Tibial artery (tissue), 4 donors: ENCODE results near the gene FOSL1.

ENCODE experiments used
- DNase-seq, 2 donors: peaks; one replicate each; pipeline ENCODE4 v3.0.0-alpha.2; 2019
- H3K27ac ChIP-seq, 2 donors: fragments of 200-600 bp; sonication (generic) in 1 of 2; 1 replicate in 1 of 2; 2 replicates in 1 of 2; pipeline ENCODE4 v1.5.1; 2018 to 2019; ENCODE audit warnings: mild to moderate bottlenecking in 1 of 2
- H3K27me3 ChIP-seq, 2 donors: fragments of 200-600 bp; sonication (generic) in 1 of 2; one replicate each; pipeline versions ENCODE4 v1.5.1 to v1.6.0; 2016 to 2019
- H3K36me3 ChIP-seq, 3 donors: fragments of 200-600 bp; sonication (generic) in 2 of 3; one replicate each; pipeline ENCODE4 v1.5.1; 2016 to 2019; ENCODE audit warnings: mild to moderate bottlenecking in 2 of 3
- H3K4me1 ChIP-seq, 4 donors: fragments of 200-600 bp; sonication (generic) in 2 of 4; 1 replicate in 3 of 4; 2 replicates in 1 of 4; pipeline ENCODE4 v1.5.1; 2016 to 2019
- H3K4me3 ChIP-seq, 2 donors: fragments of 200-600 bp; sonication (generic) in 1 of 2; 1 replicate in 1 of 2; 2 replicates in 1 of 2; pipeline ENCODE4 v1.5.1; 2018 to 2019; ENCODE audit warnings: mild to moderate bottlenecking in 2 of 2
- H3K9me3 ChIP-seq, 3 donors: fragments of 200-600 bp; sonication (generic) in 1 of 3; one replicate each; pipeline ENCODE4 v1.5.1; 2016 to 2019
- intact Hi-C: fragments of 100-400 bp; cut with DNase I; formaldehyde crosslinking; loops from one replicate; pipeline ENCODE4 v1.15.0; 2023; ENCODE audit warnings: low total_unique reads
- TF ChIP-seq, protein P1 (sequence below), 2 experiments: fragments of 200-600 bp in 1 of 2; fragments of 450-650 bp in 1 of 2; IDR thresholded peaks; one replicate each; pipeline ENCODE4 v1.5.1; 2017 to 2019; ENCODE audit warnings: antibody characterized with exemption in 2 of 2, mild to moderate bottlenecking in 1 of 2, moderate library complexity in 1 of 2

Gene FOSL1

DNA sequence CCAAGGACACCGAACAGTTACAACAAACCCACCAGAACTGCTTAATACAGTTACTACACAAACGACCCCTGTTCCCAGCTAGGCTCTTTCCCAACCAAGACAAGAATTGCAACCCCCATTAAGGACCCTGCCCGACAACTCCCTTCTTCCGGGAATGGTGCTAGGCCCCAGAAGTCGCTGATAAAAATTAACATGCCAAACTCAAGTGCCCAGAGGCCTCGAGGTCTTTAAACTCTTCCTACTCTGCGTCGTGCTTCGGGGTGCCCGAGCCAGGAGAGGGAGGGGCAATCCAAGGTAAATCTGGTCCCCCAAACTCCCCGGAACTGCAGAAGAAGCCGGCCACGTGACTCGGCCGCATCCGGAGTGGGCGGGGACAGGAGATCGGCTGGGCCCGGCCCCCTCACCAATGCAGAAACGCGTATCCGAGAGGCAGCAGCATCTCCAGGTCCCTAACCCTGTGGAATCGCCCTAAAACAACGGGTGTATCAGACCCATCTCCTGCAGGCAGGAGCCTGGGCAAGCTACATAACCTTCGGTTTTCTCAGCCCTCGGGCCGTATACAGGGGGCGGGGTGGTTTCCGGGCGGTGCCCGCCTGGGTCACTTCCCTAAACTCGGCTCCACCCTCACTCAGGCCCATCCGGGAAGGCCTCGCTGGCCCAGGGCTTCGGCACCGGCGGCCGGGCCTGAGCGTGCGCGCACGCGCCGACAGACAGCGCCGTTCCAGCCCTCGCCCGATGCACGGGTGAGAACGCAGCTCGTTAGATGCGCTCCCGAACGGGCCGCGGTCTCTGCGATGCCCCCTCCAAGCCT is 43.3 kb downstream of the FOSL1 start:
- TF ChIP-seq, protein P1, sequence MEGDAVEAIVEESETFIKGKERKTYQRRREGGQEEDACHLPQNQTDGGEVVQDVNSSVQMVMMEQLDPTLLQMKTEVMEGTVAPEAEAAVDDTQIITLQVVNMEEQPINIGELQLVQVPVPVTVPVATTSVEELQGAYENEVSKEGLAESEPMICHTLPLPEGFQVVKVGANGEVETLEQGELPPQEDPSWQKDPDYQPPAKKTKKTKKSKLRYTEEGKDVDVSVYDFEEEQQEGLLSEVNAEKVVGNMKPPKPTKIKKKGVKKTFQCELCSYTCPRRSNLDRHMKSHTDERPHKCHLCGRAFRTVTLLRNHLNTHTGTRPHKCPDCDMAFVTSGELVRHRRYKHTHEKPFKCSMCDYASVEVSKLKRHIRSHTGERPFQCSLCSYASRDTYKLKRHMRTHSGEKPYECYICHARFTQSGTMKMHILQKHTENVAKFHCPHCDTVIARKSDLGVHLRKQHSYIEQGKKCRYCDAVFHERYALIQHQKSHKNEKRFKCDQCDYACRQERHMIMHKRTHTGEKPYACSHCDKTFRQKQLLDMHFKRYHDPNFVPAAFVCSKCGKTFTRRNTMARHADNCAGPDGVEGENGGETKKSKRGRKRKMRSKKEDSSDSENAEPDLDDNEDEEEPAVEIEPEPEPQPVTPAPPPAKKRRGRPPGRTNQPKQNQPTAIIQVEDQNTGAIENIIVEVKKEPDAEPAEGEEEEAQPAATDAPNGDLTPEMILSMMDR (IDR thresholded peaks at IDR 0.05), result no peak
- no peaks in the 10 kb centered on the region for H3K9me3 ChIP-seq
- peaks cover 0 to 39% (median 31%) of the 10 kb centered on the region in 4 donors for H3K4me1 ChIP-seq
- peak overlapping the region; percentile 97 to 98 for H3K27ac ChIP-seq
- peak overlapping the region; percentile 84 to 99 for H3K4me3 ChIP-seq
- H3K36me3 ChIP-seq, result peaks cover 40 to 46% (median 42%) of the 10 kb centered on the region in 3 donors
- intact Hi-C loops, result no loop called here
- H3K27me3 ChIP-seq, result no peaks in the 10 kb centered on the region
- DNase-seq, result peak; percentile 82 to 92

DNA sequence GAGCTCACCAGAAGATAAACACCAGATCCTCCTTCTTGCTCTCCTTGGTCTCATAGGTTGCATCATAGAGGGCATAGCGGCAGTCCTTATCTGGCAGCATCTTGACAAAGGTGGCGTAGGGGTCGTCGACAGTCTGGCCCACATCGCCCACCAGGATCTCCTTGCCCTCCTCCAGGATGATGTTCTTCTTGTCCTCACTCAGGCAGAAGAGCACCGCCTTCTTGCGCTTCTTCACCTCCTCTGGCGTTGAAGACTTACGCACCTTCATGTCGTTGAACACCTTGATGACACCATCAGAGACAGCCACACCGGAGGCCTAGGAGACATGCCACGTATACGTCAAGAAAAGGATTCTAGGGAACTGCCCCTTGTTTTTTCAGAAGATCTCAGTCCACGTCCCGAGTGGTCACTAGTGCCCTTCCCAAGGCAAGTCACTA is 44.2 kb downstream of the FOSL1 start:
- H3K4me3 ChIP-seq, result peak overlapping the region; percentile 84 to 99
- H3K4me1 ChIP-seq, result peaks cover 0 to 30% (median 22%) of the 10 kb centered on the region in 4 donors
- peaks cover 47 to 54% (median 52%) of the 10 kb centered on the region in 3 donors for H3K36me3 ChIP-seq
- DNase-seq, result peak in 1 of 2 donors; percentile 59
- no peaks in the 10 kb centered on the region for H3K27me3 ChIP-seq
- no peak overlapping the region for H3K27ac ChIP-seq
- peaks cover 0 to 4% (median 0%) of the 10 kb centered on the region in 3 donors for H3K9me3 ChIP-seq
- TF ChIP-seq, protein P1 (IDR thresholded peaks at IDR 0.05), result no peak
- intact Hi-C loops, result no loop called here

DNA sequence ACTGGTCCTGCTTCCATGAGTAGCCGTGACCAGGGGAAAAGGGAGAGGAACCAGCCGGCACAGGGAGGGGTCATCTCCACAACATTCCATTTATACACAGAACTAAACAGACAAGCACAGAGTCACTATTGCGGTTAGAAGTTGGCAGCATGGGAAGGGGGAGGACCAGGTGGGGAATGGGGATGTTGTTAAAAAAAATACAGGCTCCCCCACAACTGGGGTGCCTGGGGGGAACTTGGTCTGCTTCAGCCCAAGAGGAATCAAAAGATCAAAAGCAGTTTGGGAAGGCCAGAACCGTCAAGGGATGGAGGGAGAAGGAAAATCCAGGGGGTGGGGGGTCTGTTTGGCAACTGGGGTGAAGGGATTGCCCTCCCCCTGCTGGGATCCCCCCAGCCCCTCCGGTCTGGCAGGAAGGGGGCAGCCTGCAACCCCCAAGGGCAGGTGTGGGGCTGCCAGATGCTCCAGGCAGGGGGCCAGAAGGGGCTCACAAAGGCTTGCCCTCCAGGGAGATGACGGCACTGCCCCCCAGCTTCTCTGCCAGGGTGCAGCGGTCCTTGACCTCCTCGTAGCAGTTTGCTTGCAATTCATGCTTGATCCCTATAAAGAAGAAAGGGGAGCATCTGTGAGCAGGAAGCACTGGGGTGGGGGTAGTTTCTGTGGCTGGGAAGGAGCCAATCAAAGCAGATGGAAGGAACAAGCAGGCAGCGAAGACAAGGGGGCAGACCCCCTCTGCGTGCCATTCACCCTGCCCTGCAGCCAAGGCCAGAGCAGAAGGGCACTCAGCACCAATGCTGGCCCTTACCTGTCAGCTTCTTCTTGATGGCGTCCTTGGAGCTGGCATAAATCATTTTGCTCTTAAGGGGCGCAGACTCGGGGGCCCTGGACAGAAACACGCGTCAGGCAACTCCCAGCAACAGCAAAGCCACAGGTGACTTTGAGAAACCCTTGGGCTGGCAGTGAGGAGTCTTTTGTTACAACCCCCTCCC is 45.0 kb downstream of the FOSL1 start:
- Histone ChIP-seq H3K9me3 (peaks cover 0 to 4% (median 0%) of the 10 kb centered on the region in 3 donors), H3K27ac (no peak overlapping the region), H3K4me1 (peaks cover 0 to 29% (median 21%) of the 10 kb centered on the region in 4 donors), H3K27me3 (no peaks in the 10 kb centered on the region), H3K4me3 (no peak overlapping the region), H3K36me3 (peaks cover 48 to 62% (median 59%) of the 10 kb centered on the region in 3 donors)
- intact Hi-C loops, result no loop called here
- peak in 1 of 2 donors; percentile 60 for DNase-seq
- TF ChIP-seq, protein P1 (IDR thresholded peaks at IDR 0.05), result no peak

DNA sequence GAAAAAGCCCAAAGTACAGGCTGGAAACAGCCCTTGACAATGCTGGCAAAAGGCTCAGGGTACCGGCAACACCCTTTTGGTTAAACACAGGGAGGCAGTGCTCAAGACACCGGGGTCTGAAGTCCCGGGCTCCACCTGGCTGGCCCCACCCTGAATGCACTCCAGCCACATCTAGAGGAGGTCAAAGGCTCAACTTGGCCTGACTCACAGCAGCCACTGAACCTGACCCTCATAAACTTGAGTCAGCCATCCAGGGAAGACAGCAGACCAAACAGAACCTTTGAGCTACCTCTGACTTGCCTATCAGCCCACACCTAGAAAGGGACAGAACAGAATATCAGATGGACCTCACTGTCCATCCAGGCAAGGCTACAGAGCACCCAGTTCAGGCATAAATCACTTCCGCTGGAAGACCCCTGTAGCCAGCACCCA is 46.0 kb downstream of the FOSL1 start:
- Histone ChIP-seq H3K9me3 (peaks cover 0 to 4% (median 0%) of the 10 kb centered on the region in 3 donors), H3K4me1 (peaks cover 0 to 29% (median 21%) of the 10 kb centered on the region in 4 donors), H3K36me3 (peaks cover 48 to 62% (median 59%) of the 10 kb centered on the region in 3 donors), H3K27me3 (no peaks in the 10 kb centered on the region), H3K27ac (no peak overlapping the region), H3K4me3 (no peak overlapping the region)
- TF ChIP-seq, protein P1 (IDR thresholded peaks at IDR 0.05), result no peak
- peak in 1 of 2 donors; percentile 57 for DNase-seq
- intact Hi-C loops, result no loop called here

DNA sequence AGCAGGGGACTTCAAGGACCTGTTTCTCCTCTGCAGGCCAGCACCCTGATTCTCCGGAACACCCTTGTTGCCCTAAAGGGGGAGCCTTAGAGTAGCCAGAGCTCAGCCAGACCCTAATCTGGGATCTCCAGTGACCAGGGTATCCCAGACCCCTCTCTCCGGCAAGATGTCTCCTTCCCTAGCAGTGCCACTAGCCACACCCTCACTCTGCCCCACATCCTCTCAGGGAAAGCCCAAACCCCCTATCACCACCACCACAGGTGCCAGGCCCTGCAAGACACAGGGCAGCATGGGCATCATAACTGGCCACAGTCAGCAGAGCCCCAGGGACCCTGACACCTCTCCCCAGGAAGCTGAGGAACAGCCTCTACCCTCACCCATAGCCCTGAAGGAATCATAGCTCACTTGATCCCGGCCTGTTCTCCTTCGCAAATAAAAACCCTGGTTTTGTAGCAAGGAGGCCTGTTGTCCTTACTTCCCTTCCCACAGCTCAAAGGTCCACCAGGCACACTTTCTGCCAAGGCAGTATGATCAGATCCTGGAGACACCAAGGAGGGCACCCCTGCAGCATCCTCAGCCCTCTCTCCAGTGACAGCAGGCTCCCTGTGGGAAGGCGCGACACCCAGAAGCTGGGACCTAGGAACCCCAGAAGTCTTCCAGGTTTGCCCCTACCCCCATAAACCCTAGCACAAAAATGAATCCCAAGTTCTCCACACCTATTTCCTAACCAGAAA is 46.8 kb downstream of the FOSL1 start:
- TF ChIP-seq, protein P1 (IDR thresholded peaks at IDR 0.05), result no peak
- no peak overlapping the region for H3K4me3 ChIP-seq
- peaks cover 48 to 62% (median 59%) of the 10 kb centered on the region in 3 donors for H3K36me3 ChIP-seq
- DNase-seq, result peak in 1 of 2 donors; percentile 49
- intact Hi-C loops, result no loop called here
- no peak overlapping the region for H3K27ac ChIP-seq
- no peaks in the 10 kb centered on the region for H3K27me3 ChIP-seq
- H3K4me1 ChIP-seq, result peaks cover 0 to 29% (median 21%) of the 10 kb centered on the region in 4 donors
- peaks cover 0 to 4% (median 0%) of the 10 kb centered on the region in 3 donors for H3K9me3 ChIP-seq
